GM19328 (cell line): Measurements from ENCODE around the gene ARHGEF4.
"Not testable (repeated sequence)": the region's sequence is repeated elsewhere in the genome, so short reads cannot be mapped to it uniquely, and the experiment has no call there.

Source experiments
- ATAC-seq: cut with Tn5 transposase; IDR thresholded peaks from one replicate; pipeline ENCODE4 v1.9.1; 2021; ENCODE audit warnings: mild to moderate bottlenecking, moderate library complexity; ENCODE audit not compliant: unreplicated experiment

ARHGEF4 gene

GRCh38 chr2:131067465-131068125 is 230.9 kb downstream of the ARHGEF4 start:
- ATAC-seq, result no peak

GRCh38 chr2:131068172-131068571 is 231.5 kb downstream of the ARHGEF4 start:
- ATAC-seq, result not testable (repeated sequence)

GRCh38 chr2:131075578-131075977 is 238.9 kb downstream of the ARHGEF4 start:
- not testable (repeated sequence) for ATAC-seq

- no peak for ATAC-seq
Measured at GRCh38 chr2:131076707-131077106, 240.0 kb downstream of the ARHGEF4 start.

GRCh38 chr2:131077182-131077846 is 240.6 kb downstream of the ARHGEF4 start:
- ATAC-seq, result no peak

GRCh38 chr2:131077966-131078365 is 241.3 kb downstream of the ARHGEF4 start:
- ATAC-seq, result no peak

- not testable (repeated sequence) for ATAC-seq
Measured at GRCh38 chr2:131079931-131080330, 243.2 kb downstream of the ARHGEF4 start.

GRCh38 chr2:131081190-131081589 is 244.5 kb downstream of the ARHGEF4 start:
- ATAC-seq, result no peak

GRCh38 chr2:131085646-131086045 is 248.9 kb downstream of the ARHGEF4 start:
- no peak for ATAC-seq

- ATAC-seq, result no peak
Measured at GRCh38 chr2:131092458-131093005, 255.8 kb downstream of the ARHGEF4 start.

GRCh38 chr2:131093006-131093695 is 256.4 kb downstream of the ARHGEF4 start, which contains the start of gene FAM168B:
Gene FAM168B (minus strand): TSS chr2:131093460. CDS start chr2:131082646, 10,814 bp downstream.
- peak; percentile 73 for ATAC-seq

- ATAC-seq, result peak; percentile 63
Measured at GRCh38 chr2:131093696-131094462, 257.2 kb downstream of the ARHGEF4 start.

- ATAC-seq, result no peak
Measured at GRCh38 chr2:131094463-131095281, 258.0 kb downstream of the ARHGEF4 start.
